ENCODE data around the gene TSSK6. TPM values are rescaled to one million over a fixed set of nuclear protein-coding genes. Genes with fewer than 3 reads are reported as not detected.

The TSSK6 gene
- total RNA-seq, 1 donor from 2014 or later, result 1.8 TPM

GRCh38 chr19:19507354-19507753, 8.0 kb downstream of the TSSK6 start:
- no peak for ATAC-seq
- DNase-seq (ENCODE audit: low spot score), result no peak

GRCh38 chr19:19506592-19506991, 8.8 kb downstream of the TSSK6 start:
- ATAC-seq, result no peak
- DNase-seq (ENCODE audit: low spot score), result no peak

- DNase-seq (ENCODE audit: low spot score), result no peak
- ATAC-seq, result no peak
Observed at GRCh38 chr19:19505669-19506326, 9.6 kb downstream of the TSSK6 start.

- ATAC-seq (no peak), DNase-seq (ENCODE audit: low spot score) (no peak)
Observed at GRCh38 chr19:19504754-19505668, 10.3 kb downstream of the TSSK6 start.

- DNase-seq (ENCODE audit: low spot score) (no peak), ATAC-seq (no peak)
Observed at GRCh38 chr19:19502808-19503602, 12.3 kb downstream of the TSSK6 start.

GRCh38 chr19:19502281-19502680, 13.1 kb downstream of the TSSK6 start:
- DNase-seq (ENCODE audit: low spot score) (no peak), ATAC-seq (no peak)

GRCh38 chr19:19501798-19502197, 13.6 kb downstream of the TSSK6 start:
- DNase-seq (ENCODE audit: low spot score), result no peak
- ATAC-seq, result no peak

GRCh38 chr19:19500975-19501644, 14.2 kb downstream of the TSSK6 start:
- DNase-seq (ENCODE audit: low spot score), result no peak
- ATAC-seq, result no peak

GRCh38 chr19:19499272-19499995, 15.9 kb downstream of the TSSK6 start:
- DNase-seq (ENCODE audit: low spot score), result no peak
- ATAC-seq, result no peak

- ATAC-seq, result no peak
- no peak for DNase-seq (ENCODE audit: low spot score)
Observed at GRCh38 chr19:19498255-19498991, 16.9 kb downstream of the TSSK6 start.

GRCh38 chr19:19495614-19496603, 19.4 kb downstream of the TSSK6 start:
- DNase-seq (ENCODE audit: low spot score) (no peak), ATAC-seq (no peak)

- no peak for DNase-seq (ENCODE audit: low spot score)
- peak; percentile 29 for ATAC-seq
Observed at GRCh38 chr19:19493841-19494546, 21.4 kb downstream of the TSSK6 start.

- ATAC-seq, result no peak
- no peak for DNase-seq (ENCODE audit: low spot score)
Observed at GRCh38 chr19:19492026-19492610, 23.2 kb downstream of the TSSK6 start.

- no peak for DNase-seq (ENCODE audit: low spot score)
- no peak for ATAC-seq
Observed at GRCh38 chr19:19491321-19492025, 23.9 kb downstream of the TSSK6 start.

- ATAC-seq (peak; percentile 71), DNase-seq (ENCODE audit: low spot score) (peak; percentile 77)
Observed at GRCh38 chr19:19490214-19490968, 25.0 kb downstream of the TSSK6 start.

- peak; percentile 8 for ATAC-seq
Observed at GRCh38 chr19:19489804-19490204, 25.5 kb downstream of the TSSK6 start.

More at GRCh38 chr19:19489804-19490204, 25.5 kb downstream of the TSSK6 start:
- no peak for DNase-seq (ENCODE audit: low spot score)

Measured in left lobe of liver (tissue), 2 donors.